ENCODE data around the gene PVALB. TPM values are rescaled to one million over a fixed set of nuclear protein-coding genes. Genes with fewer than 3 reads are reported as not detected.

PVALB gene
- polyA plus RNA-seq, 1 of the 3 experiments (the other 2 are of a cell fraction) = not detected

- H2AFZ ChIP-seq (ENCODE audit: low read depth) = no peak overlapping the region
- no peaks in the 10 kb centered on the region for H3K79me2 ChIP-seq (ENCODE audit: insufficient read depth)
- H3K4me2 ChIP-seq = no peak overlapping the region
- DNase-seq = no peak
- H3K4me1 ChIP-seq (ENCODE audit: control insufficient read depth in 1 of 2, insufficient read depth in 2 of 2, low read depth in 1 of 2, low read length in 1 of 2) = peaks cover 0 to 9% of the 10 kb centered on the region in 2 experiments; a peak in 1 of 4 replicates
- no peak overlapping the region for H3K27ac ChIP-seq (ENCODE audit: low read depth in 2 of 2, low read length in 1 of 2)
- H3K4me3 ChIP-seq (ENCODE audit: low read depth in 2 of 2, low read length in 1 of 2) = no peak overlapping the region
- no peaks in the 10 kb centered on the region for H3K36me3 ChIP-seq (replicated peaks in 1 of 2; ENCODE audit: control insufficient read depth in 1 of 2, insufficient read depth in 2 of 2, low read length in 1 of 2)
- 64% methylated on average over 2 of the region's 3 CpGs for WGBS (ENCODE audit: low lambda C conversion rate)
- no peaks in the 10 kb centered on the region for H3K9me3 ChIP-seq
- no peaks in the 10 kb centered on the region for H3K9me2 ChIP-seq
- TF ChIP-seq ELF1 (IDR thresholded peaks at IDR 0.05) (no peak), FOSL2 (IDR thresholded peaks at IDR 0.05; ENCODE audit: borderline replicate concordance, low read depth) (no peak), EP300 (IDR thresholded peaks at IDR 0.05; ENCODE audit: borderline replicate concordance in 1 of 2, low read depth in 1 of 2, low read length in 1 of 2) (no peak), IRF3 (IDR thresholded peaks at IDR 0.05; ENCODE audit: low read depth, low read length) (no peak), JUND (IDR thresholded peaks at IDR 0.05) (no peak), FOXM1 (IDR thresholded peaks at IDR 0.05; ENCODE audit: low read depth) (no peak), GATA2 (CRISPR knock-in tag; IDR thresholded peaks at IDR 0.05) (no peak), GABPA (IDR thresholded peaks at IDR 0.05; ENCODE audit: low read depth) (no peak), EZH2phosphoT487 (IDR thresholded peaks at IDR 0.05; ENCODE audit: borderline replicate concordance, low read depth) (no peak), NRF1 (IDR thresholded peaks at IDR 0.05; ENCODE audit: low read depth, low read length) (no peak), TAF1 (IDR thresholded peaks at IDR 0.05; ENCODE audit: borderline replicate concordance, low read depth, low read length) (no peak), ZBTB33 (IDR thresholded peaks at IDR 0.05; ENCODE audit: borderline replicate concordance, low read depth) (no peak)
- TF ChIP-seq, protein P1, sequence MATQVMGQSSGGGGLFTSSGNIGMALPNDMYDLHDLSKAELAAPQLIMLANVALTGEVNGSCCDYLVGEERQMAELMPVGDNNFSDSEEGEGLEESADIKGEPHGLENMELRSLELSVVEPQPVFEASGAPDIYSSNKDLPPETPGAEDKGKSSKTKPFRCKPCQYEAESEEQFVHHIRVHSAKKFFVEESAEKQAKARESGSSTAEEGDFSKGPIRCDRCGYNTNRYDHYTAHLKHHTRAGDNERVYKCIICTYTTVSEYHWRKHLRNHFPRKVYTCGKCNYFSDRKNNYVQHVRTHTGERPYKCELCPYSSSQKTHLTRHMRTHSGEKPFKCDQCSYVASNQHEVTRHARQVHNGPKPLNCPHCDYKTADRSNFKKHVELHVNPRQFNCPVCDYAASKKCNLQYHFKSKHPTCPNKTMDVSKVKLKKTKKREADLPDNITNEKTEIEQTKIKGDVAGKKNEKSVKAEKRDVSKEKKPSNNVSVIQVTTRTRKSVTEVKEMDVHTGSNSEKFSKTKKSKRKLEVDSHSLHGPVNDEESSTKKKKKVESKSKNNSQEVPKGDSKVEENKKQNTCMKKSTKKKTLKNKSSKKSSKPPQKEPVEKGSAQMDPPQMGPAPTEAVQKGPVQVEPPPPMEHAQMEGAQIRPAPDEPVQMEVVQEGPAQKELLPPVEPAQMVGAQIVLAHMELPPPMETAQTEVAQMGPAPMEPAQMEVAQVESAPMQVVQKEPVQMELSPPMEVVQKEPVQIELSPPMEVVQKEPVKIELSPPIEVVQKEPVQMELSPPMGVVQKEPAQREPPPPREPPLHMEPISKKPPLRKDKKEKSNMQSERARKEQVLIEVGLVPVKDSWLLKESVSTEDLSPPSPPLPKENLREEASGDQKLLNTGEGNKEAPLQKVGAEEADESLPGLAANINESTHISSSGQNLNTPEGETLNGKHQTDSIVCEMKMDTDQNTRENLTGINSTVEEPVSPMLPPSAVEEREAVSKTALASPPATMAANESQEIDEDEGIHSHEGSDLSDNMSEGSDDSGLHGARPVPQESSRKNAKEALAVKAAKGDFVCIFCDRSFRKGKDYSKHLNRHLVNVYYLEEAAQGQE (IDR thresholded peaks at IDR 0.05; ENCODE audit: low read depth, low read length) = no peak
- POLR2A ChIA-PET = no interaction called here
- CTCF ChIA-PET = interaction anchor here (0.6 to 6.0 kb wide), 30 partner anchors 10 to 318 kb away, joined by 4 to 159 read pairs (median 17); partner anchors contain the start of genes IFT27 and PVALB
- H3F3A ChIP-seq (replicated peaks; ENCODE audit: insufficient read depth) = no peaks in the 10 kb centered on the region
- H3K9ac ChIP-seq = no peak overlapping the region
- H3K27me3 ChIP-seq (ENCODE audit: insufficient read depth) = peaks cover 11% of the 10 kb centered on the region
- H4K20me1 ChIP-seq (ENCODE audit: insufficient read depth) = no peaks in the 10 kb centered on the region
Measured at GRCh38 chr22:36855478-36855877, 38.6 kb upstream of the PVALB start.

All from SK-N-SH (cell line).